HEK293 (cell line): ENCODE results near the gene TEX261.

Source experiments
- ZNF292 ChIP-seq: fragments of 450-650 bp; formaldehyde crosslinking; IDR thresholded peaks from 2 replicates; pipeline ENCODE4 v1.5.1; 2016; ENCODE audit warnings: low read depth, missing biosample characterization, missing genetic modification characterization, borderline replicate concordance
- ZNF433 ChIP-seq: fragments of 450-650 bp; formaldehyde crosslinking; IDR thresholded peaks from 2 replicates; pipeline ENCODE4 v1.5.1; 2016; ENCODE audit warnings: missing biosample characterization, missing genetic modification characterization, low read depth
- ZNF580 ChIP-seq: fragments of 450-650 bp; formaldehyde crosslinking; IDR thresholded peaks from 2 replicates; pipeline ENCODE4 v1.5.1; 2016; ENCODE audit warnings: missing biosample characterization, missing genetic modification characterization
- TF ChIP-seq, protein P1 (sequence below): fragments of 450-650 bp; formaldehyde crosslinking; IDR thresholded peaks from 2 replicates; pipeline ENCODE4 v1.5.1; 2016; ENCODE audit warnings: missing biosample characterization, missing genetic modification characterization

DNA sequence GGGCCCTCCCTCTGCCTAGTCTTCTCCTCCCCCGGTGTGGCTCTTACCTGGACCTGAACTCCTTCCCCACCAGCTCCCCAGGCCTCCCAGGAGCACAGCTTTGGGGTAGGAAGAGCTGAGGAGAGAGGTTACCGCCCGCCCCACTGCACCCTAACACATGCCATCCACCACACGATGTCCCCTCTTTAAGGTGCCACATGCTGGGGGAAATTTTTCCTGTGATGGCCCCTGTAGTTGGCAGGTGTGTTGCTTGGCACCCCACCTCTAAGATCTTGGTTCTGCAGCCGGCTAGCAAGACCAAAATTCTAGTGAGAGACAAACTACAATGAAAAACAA is 6.9 kb upstream of the TEX261 start:
- TF ChIP-seq ZNF433 (tag by site-specific recombination) (no peak), ZNF292 (tag by site-specific recombination) (no peak), ZNF580 (tag by site-specific recombination) (no peak)
- TF ChIP-seq, protein P1, sequence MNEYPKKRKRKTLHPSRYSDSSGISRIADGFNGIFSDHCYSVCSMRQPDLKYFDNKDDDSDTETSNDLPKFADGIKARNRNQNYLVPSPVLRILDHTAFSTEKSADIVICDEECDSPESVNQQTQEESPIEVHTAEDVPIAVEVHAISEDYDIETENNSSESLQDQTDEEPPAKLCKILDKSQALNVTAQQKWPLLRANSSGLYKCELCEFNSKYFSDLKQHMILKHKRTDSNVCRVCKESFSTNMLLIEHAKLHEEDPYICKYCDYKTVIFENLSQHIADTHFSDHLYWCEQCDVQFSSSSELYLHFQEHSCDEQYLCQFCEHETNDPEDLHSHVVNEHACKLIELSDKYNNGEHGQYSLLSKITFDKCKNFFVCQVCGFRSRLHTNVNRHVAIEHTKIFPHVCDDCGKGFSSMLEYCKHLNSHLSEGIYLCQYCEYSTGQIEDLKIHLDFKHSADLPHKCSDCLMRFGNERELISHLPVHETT (tag by site-specific recombination) = no peak
